SK-N-SH treated with all-trans-retinoic acid at 6 μM for 48 hours (cell line): ENCODE results near the gene GDA.

Experiments
- ARNTL ChIP-seq: fragments of 450-650 bp; formaldehyde crosslinking; IDR thresholded peaks from 2 replicates; pipeline ENCODE4 v1.5.0; 2020; ENCODE audit warnings: low read depth, mild to moderate bottlenecking, moderate library complexity, borderline replicate concordance
- BACH2 ChIP-seq: fragments of 250-450 bp; sonication (Bioruptor Pico); IDR thresholded peaks from 2 replicates; pipeline ENCODE4 v1.9.0; 2021; ENCODE audit warnings: mild to moderate bottlenecking, borderline replicate concordance
- CREB5 ChIP-seq: fragments of 250-450 bp; sonication (Bioruptor Pico); IDR thresholded peaks from 2 replicates; pipeline ENCODE4 v1.5.1; 2020; ENCODE audit warnings: low read depth, mild to moderate bottlenecking, moderate library complexity
- CSRNP3 ChIP-seq: fragments of 250-450 bp; sonication (Bioruptor Pico); IDR thresholded peaks from 2 replicates; pipeline ENCODE4 v1.5.1; 2021; ENCODE audit warnings: mild to moderate bottlenecking, moderate library complexity
- ISL1 ChIP-seq: fragments of 250-450 bp; sonication (Bioruptor Pico); IDR thresholded peaks from 2 replicates; pipeline ENCODE4 v2.1.2; 2022; ENCODE audit warnings: mild to moderate bottlenecking, moderate library complexity
- OSR1 ChIP-seq: fragments of 250-450 bp; sonication (Bioruptor Pico); IDR thresholded peaks from 2 replicates; pipeline ENCODE4 v1.8.0; 2022; ENCODE audit warnings: moderate library complexity, mild to moderate bottlenecking, inconsistent platforms
- POU6F1 ChIP-seq: fragments of 250-450 bp; sonication (Bioruptor Pico); IDR thresholded peaks from 2 replicates; pipeline ENCODE4 v1.8.0; 2021; ENCODE audit warnings: low read depth, mild to moderate bottlenecking, moderate library complexity, borderline replicate concordance
- PPARA ChIP-seq: fragments of 250-450 bp; sonication (Bioruptor Pico); IDR thresholded peaks from 2 replicates; pipeline ENCODE4 v1.5.0; 2020; ENCODE audit warnings: mild to moderate bottlenecking, borderline replicate concordance
- RARB ChIP-seq: fragments of 250-450 bp; sonication (Bioruptor Pico); IDR thresholded peaks from 2 replicates; pipeline ENCODE4 v1.8.0; 2021; ENCODE audit warnings: mild to moderate bottlenecking, moderate library complexity
- ZC3H10 ChIP-seq: fragments of 250-450 bp; sonication (Bioruptor Pico); IDR thresholded peaks from 2 replicates; pipeline ENCODE4 v1.5.1; 2021; ENCODE audit warnings: mild to moderate bottlenecking, moderate library complexity
- ZFP3 ChIP-seq: fragments of 250-450 bp; sonication (Bioruptor Pico); IDR thresholded peaks from 2 replicates; pipeline ENCODE4 v1.5.0; 2020; ENCODE audit warnings: mild to moderate bottlenecking, moderate library complexity
- TF ChIP-seq, protein P1 (sequence below): fragments of 250-450 bp; sonication (Bioruptor Pico); IDR thresholded peaks from 2 replicates; pipeline ENCODE4 v1.8.0; 2020; ENCODE audit warnings: mild to moderate bottlenecking, moderate library complexity, borderline replicate concordance
- TF ChIP-seq, protein P2 (sequence below): fragments of 250-450 bp; sonication (Bioruptor Pico); IDR thresholded peaks from 2 replicates; pipeline ENCODE4 v1.5.0; 2020; ENCODE audit warnings: mild to moderate bottlenecking, moderate library complexity

GRCh38 chr9:72220589-72220988 is 71.3 kb downstream of the GDA start:
- TF ChIP-seq PPARA (no peak), ZC3H10 (CRISPR knock-in tag) (no peak), CREB5 (no peak), ZFP3 (CRISPR knock-in tag) (no peak), OSR1 (CRISPR knock-in tag) (no peak), ARNTL (no peak), CSRNP3 (CRISPR knock-in tag) (no peak), ISL1 (CRISPR knock-in tag) (no peak), BACH2 (CRISPR knock-in tag) (no peak), POU6F1 (CRISPR knock-in tag) (no peak), RARB (no peak)
- TF ChIP-seq, protein P1, sequence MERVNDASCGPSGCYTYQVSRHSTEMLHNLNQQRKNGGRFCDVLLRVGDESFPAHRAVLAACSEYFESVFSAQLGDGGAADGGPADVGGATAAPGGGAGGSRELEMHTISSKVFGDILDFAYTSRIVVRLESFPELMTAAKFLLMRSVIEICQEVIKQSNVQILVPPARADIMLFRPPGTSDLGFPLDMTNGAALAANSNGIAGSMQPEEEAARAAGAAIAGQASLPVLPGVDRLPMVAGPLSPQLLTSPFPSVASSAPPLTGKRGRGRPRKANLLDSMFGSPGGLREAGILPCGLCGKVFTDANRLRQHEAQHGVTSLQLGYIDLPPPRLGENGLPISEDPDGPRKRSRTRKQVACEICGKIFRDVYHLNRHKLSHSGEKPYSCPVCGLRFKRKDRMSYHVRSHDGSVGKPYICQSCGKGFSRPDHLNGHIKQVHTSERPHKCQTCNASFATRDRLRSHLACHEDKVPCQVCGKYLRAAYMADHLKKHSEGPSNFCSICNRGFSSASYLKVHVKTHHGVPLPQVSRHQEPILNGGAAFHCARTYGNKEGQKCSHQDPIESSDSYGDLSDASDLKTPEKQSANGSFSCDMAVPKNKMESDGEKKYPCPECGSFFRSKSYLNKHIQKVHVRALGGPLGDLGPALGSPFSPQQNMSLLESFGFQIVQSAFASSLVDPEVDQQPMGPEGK (CRISPR knock-in tag), result no peak
- TF ChIP-seq, protein P2, sequence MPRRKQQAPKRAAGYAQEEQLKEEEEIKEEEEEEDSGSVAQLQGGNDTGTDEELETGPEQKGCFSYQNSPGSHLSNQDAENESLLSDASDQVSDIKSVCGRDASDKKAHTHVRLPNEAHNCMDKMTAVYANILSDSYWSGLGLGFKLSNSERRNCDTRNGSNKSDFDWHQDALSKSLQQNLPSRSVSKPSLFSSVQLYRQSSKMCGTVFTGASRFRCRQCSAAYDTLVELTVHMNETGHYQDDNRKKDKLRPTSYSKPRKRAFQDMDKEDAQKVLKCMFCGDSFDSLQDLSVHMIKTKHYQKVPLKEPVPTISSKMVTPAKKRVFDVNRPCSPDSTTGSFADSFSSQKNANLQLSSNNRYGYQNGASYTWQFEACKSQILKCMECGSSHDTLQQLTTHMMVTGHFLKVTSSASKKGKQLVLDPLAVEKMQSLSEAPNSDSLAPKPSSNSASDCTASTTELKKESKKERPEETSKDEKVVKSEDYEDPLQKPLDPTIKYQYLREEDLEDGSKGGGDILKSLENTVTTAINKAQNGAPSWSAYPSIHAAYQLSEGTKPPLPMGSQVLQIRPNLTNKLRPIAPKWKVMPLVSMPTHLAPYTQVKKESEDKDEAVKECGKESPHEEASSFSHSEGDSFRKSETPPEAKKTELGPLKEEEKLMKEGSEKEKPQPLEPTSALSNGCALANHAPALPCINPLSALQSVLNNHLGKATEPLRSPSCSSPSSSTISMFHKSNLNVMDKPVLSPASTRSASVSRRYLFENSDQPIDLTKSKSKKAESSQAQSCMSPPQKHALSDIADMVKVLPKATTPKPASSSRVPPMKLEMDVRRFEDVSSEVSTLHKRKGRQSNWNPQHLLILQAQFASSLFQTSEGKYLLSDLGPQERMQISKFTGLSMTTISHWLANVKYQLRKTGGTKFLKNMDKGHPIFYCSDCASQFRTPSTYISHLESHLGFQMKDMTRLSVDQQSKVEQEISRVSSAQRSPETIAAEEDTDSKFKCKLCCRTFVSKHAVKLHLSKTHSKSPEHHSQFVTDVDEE (CRISPR knock-in tag), result no peak
